WERI-Rb-1 (cell line): ENCODE results near the gene ADGRL2.

ENCODE experiments used
- DNase-seq: peaks from one replicate; pipeline ENCODE4 v3.0.0-alpha.2; 2020
- H3K27ac ChIP-seq: fragments of 250-450 bp; sonication (Bioruptor Pico); 2 replicates; pipeline ENCODE4 v1.5.1; 2020; ENCODE audit warnings: mild to moderate bottlenecking, moderate library complexity
- H3K27me3 ChIP-seq: fragments of 250-450 bp; sonication (Bioruptor Pico); 2 replicates; pipeline ENCODE4 v1.5.1; 2021; ENCODE audit warnings: mild to moderate bottlenecking, low read depth, moderate library complexity; ENCODE audit not compliant: insufficient read depth, severe bottlenecking
- H3K36me3 ChIP-seq: fragments of 250-450 bp; sonication (Bioruptor Pico); 2 replicates; pipeline ENCODE4 v1.5.1; 2020; ENCODE audit warnings: mild to moderate bottlenecking, moderate library complexity
- H3K4me3 ChIP-seq: 2 replicates; pipeline ENCODE4 v1.5.1; 2011; ENCODE audit warnings: low read depth, mild to moderate bottlenecking, control low read depth, low read length
- H3K9me3 ChIP-seq: fragments of 250-450 bp; sonication (Bioruptor Pico); 2 replicates; pipeline ENCODE4 v1.5.1; 2021; ENCODE audit warnings: mild to moderate bottlenecking, moderate library complexity; ENCODE audit not compliant: severe bottlenecking
- CTCF ChIP-seq: IDR thresholded peaks from 2 replicates; pipeline ENCODE4 v1.5.1; 2011; ENCODE audit warnings: low read depth, mild to moderate bottlenecking, control low read depth, inconsistent platforms, low read length

ADGRL2 gene

GRCh38 chr1:81820765-81821164 is 20.0 kb downstream of the ADGRL2 start:
- H3K27me3 ChIP-seq = no peaks in the 10 kb centered on the region
- DNase-seq = no peak
- TF ChIP-seq CTCF = no peak

DNA sequence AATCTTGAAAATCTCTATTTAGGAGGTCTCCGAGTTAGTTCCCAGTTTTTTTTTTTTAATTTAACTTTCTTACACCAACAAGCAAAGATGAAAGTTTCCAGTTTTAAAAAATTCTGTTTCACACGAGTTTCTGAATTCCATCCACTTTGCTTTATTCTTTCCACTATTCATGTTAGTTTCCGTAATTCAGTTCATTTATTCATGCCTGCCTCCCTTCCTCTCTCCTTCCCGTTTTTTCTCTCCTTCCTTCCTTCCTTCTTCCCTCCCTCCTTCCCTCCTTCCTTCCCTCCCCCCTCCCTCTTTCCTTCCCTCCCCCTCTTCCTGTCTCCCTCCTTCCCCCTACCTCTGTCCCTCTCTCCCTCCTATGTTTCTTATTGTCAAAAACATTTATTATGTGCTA is 22.3 kb downstream of the ADGRL2 start:
- Histone ChIP-seq H3K36me3 (no peaks in the 10 kb centered on the region), H3K9me3 (no peaks in the 10 kb centered on the region), H3K27me3 (no peaks in the 10 kb centered on the region), H3K27ac (no peak overlapping the region), H3K4me3 (no peak overlapping the region)
- DNase-seq = no peak
- TF ChIP-seq CTCF = no peak

More at GRCh38 chr1:81820765-81821164, 20.0 kb downstream of the ADGRL2 start:
- Histone ChIP-seq H3K9me3 (no peaks in the 10 kb centered on the region), H3K27ac (no peak overlapping the region), H3K4me3 (no peak overlapping the region), H3K36me3 (no peaks in the 10 kb centered on the region)

GRCh38 chr1:81824759-81825158 is 24.0 kb downstream of the ADGRL2 start:
- Histone ChIP-seq H3K27me3 (no peaks in the 10 kb centered on the region), H3K36me3 (no peaks in the 10 kb centered on the region), H3K27ac (no peak overlapping the region), H3K9me3 (no peaks in the 10 kb centered on the region), H3K4me3 (no peak overlapping the region)
- no peak for DNase-seq
- no peak for TF ChIP-seq CTCF

DNA sequence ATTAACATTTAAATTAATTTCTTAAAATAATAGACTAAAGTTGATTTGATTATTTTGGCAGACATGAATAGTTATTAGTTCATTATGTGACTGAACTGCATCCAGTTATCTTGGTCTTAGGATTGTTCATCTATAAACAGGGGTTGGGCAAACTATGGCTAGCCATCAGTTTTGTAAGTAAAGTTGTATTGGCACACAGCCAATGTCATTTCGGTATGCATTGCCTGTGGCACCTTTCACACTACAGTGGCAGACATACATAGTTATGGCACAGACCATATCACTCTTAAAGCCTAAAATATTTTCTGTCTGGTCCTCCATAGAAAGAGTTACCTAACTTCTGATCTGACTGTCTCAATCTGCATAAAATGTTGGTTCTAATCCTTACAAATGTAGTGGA is 27.2 kb downstream of the ADGRL2 start:
- DNase-seq = no peak
- H3K36me3 ChIP-seq = no peaks in the 10 kb centered on the region
- no peak overlapping the region for H3K27ac ChIP-seq
- no peak overlapping the region for H3K4me3 ChIP-seq
- TF ChIP-seq CTCF = no peak
- H3K27me3 ChIP-seq = no peaks in the 10 kb centered on the region
- no peaks in the 10 kb centered on the region for H3K9me3 ChIP-seq

GRCh38 chr1:81832573-81832972 is 31.8 kb downstream of the ADGRL2 start:
- no peak for DNase-seq
- Histone ChIP-seq H3K36me3 (no peaks in the 10 kb centered on the region), H3K9me3 (no peaks in the 10 kb centered on the region), H3K4me3 (no peak overlapping the region), H3K27ac (no peak overlapping the region), H3K27me3 (no peaks in the 10 kb centered on the region)
- no peak for TF ChIP-seq CTCF

- H3K27ac ChIP-seq = no peak overlapping the region
- H3K36me3 ChIP-seq = 0 out of 2 replicates have a peak, but pooled peaks cover under 1% of the 10 kb centered on the region
- no peak for TF ChIP-seq CTCF
- DNase-seq = no peak
- H3K9me3 ChIP-seq = no peaks in the 10 kb centered on the region
- no peak overlapping the region for H3K4me3 ChIP-seq
- H3K27me3 ChIP-seq = no peaks in the 10 kb centered on the region
Observed at GRCh38 chr1:81833722-81834121, 33.0 kb downstream of the ADGRL2 start.
